Measurements from ENCODE around the gene AKR1C2.

DNA sequence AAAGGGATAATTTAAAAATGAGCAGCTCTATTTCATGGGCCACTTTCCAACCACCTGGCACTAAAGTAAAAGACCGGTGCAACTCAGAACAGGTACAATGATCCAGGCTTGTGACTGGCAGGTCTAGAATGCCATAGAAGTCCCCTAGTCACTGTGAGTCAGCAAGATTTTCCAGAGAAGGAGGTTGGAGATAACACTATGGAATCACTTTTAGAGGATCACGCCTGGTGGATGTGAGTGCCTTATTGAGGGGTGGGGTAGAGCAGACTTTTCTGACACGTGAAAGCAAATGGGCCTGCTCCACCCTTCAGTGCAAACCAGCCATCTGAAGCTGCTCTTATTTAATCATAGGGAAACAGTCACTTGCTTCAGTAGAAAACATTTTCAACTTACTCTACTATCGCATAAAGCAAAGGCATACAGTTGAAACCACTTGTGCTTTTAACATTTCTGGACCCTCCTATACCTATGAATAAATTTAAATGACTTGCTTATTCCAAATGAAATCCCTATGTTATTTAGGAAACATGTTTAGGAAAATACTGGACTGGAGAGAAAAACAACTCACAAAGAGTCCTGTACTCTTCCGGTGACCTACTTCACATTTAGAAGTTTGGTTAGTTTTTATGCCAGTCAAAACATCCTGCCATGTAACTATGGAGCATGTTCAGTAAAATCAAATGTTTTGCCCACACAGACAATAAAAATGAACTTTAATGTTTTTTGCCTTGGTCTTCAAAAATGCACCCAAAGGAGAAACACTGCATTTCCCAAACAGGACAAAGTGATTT, 61.9 kb downstream of the AKR1C2 start:
- TF ChIP-seq ZNF274 (IDR thresholded peaks at IDR 0.05; ENCODE audit: low read depth, low read length) (no peak), YY1 (IDR thresholded peaks at IDR 0.05; ENCODE audit: insufficient read depth, insufficient read length) (no peak), SUZ12 (IDR thresholded peaks at IDR 0.05; ENCODE audit: extremely low read depth, insufficient read depth, insufficient read length) (no peak)

Data from NT2/D1 (cell line).